Activated B cell treated with CpG ODN at 0.5 μM for 24 hours (primary cell): Measurements from ENCODE around the gene PCNT. TPM values are rescaled to one million over a fixed set of nuclear protein-coding genes. Genes with fewer than 3 reads are reported as not detected.
A peak's percentile ranks its signal among the peaks of the same experiment; 100 is the strongest.
"Not testable (repeated sequence)": the region's sequence is repeated elsewhere in the genome, so short reads cannot be mapped to it uniquely, and the experiment has no call there.

Experiments used
- ATAC-seq: fragments of 200-7000 bp; cut with Tn5 transposase; one replicate; pipeline ENCODE4 v1.10.0; 2021; ENCODE audit warnings: low read depth, mild to moderate bottlenecking, moderate library complexity
- CTCF ChIA-PET: fragments of 350-600 bp; sonication (Branson Sonifier 250); formaldehyde crosslinking; loops from one replicate; lab custom pipeline; 2021; ENCODE audit warnings: antibody characterized with exemption; lab: Charles Lee
- POLR2A ChIA-PET: fragments of 350-600 bp; sonication (Branson Sonifier 250); formaldehyde crosslinking; loops from one replicate; lab custom pipeline; 2021; ENCODE audit warnings: antibody characterized with exemption; lab: Charles Lee
- DNase-seq: peaks from one replicate; pipeline ENCODE4 v3.0.0; 2022
- H3K27ac Mint-ChIP-seq: one replicate; pipeline ENCODE4 v1.8.0; 2020; ENCODE audit warnings: mixed read lengths
- H3K27me3 Mint-ChIP-seq: one replicate; pipeline ENCODE4 v1.8.0; 2021; ENCODE audit warnings: mixed read lengths
- H3K36me3 Mint-ChIP-seq: one replicate; pipeline ENCODE4 v1.8.0; 2021; ENCODE audit warnings: low read depth, mixed read lengths
- H3K4me1 Mint-ChIP-seq: one replicate; pipeline ENCODE4 v1.8.0; 2021; ENCODE audit warnings: mixed read lengths
- H3K4me3 Mint-ChIP-seq: one replicate; pipeline ENCODE4 v1.8.0; 2020; ENCODE audit warnings: mild to moderate bottlenecking, mixed read lengths
- H3K9me3 Mint-ChIP-seq: one replicate; pipeline ENCODE4 v1.8.0; 2020; ENCODE audit warnings: mixed read lengths
- CTCF ChIP-seq: fragments of 200-600 bp; IDR thresholded peaks from one replicate; pipeline ENCODE4 v1.8.0; 2022; ENCODE audit warnings: antibody characterized with exemption, mild to moderate bottlenecking
- intact Hi-C: fragments of 100-400 bp; cut with micrococcal nuclease; formaldehyde crosslinking; loops from one replicate; pipeline ENCODE4 v1.15.1; 2024
- total RNA-seq: library from RNA; stranded (reverse); gene quantifications from 2 replicates; pipeline ENCODE4 v1.2.3, GENCODE V29; 2022

The PCNT gene
- total RNA-seq, 1 donor from 2014 or later, result 39.7 TPM

- H3K4me3 Mint-ChIP-seq, result peak overlapping the region; percentile 85
- H3K27me3 Mint-ChIP-seq, result no peaks in the 10 kb centered on the region
- H3K9me3 Mint-ChIP-seq, result no peaks in the 10 kb centered on the region
- H3K4me1 Mint-ChIP-seq, result peaks cover 25% of the 10 kb centered on the region
- peaks cover 16% of the 10 kb centered on the region for H3K36me3 Mint-ChIP-seq
- intact Hi-C loops, result loop anchor here (2.0 to 10.0 kb wide), 3 partner anchors 46 to 897 kb away; partner anchors contain the start of gene LSS
- ATAC-seq (no peak), DNase-seq (no peak)
- ChIA-PET CTCF (no interaction called here), POLR2A (interaction anchor here (1.1 to 1.4 kb wide), 2 partner anchors 44 to 177 kb away, joined by 4 to 9 read pairs; partner anchors contain the start of gene PRMT2)
- no peak for TF ChIP-seq CTCF
- no peak overlapping the region for H3K27ac Mint-ChIP-seq
Observed at GRCh38 chr21:46459024-46459355, 135.0 kb downstream of the PCNT start.

DNA sequence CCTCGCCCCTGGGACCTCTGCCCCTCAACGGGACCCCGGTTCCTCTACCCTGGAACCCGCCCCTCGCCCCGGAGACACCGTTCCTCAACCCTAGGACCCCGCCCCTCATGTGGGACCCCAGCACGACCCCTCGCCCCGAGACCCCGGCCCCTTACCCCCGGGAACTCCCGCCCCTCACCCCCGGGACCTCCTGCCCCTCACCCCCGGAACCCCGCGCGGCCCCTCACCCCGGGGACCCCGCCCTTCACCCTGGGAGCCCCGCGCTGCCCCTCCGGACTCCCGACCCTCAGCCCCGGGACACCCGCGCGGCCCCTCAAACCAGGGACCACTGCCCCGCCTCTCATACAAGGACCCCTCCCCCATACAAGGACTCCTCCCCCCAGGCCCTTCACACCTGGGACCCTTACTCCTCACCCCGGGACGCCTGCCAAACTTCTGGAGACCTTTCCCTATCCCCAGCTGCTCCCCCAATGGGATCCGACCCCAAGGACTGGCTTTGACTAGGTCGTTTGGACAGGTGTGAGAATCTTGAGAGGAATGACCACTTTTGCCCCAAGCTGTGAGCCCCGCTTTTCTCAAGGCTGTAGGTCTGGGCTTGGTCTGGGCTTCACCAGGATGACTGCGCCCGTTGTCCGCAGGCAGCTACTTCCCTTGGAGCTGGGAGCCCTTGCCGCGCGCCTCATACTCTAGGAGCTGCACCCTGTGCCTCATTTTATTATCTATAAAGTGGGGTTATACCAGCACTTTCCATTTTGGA is 135.6 kb downstream of the PCNT start:
- POLR2A ChIA-PET, result interaction anchor here (0.6 to 1.4 kb wide), 5 partner anchors 22 to 198 kb away, joined by 3 to 9 read pairs (median 4); partner anchors contain the start of gene PRMT2

DNA sequence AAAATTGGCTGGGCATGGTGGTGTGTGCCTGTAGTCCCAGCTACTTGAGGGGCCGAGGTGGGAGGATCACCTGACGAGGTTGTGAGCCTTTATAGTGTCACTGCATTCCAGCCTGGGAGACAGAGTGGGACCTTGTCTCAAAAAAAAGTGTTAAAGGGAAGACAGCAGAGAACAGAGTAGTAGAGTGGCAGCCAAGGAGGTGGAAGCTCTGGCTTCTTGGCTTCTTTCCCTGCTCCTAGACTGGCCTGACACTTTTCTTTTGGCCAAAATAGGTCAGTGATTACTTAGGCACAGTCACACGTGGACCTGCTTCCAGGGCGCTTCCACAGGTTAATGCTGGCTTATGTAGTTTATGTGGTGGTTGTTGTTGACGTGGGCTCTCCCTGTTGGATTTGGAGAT is 138.0 kb downstream of the PCNT start:
- POLR2A ChIA-PET, result no interaction called here
- Mint-ChIP-seq H3K27ac (peak overlapping the region; percentile 59), H3K27me3 (no peaks in the 10 kb centered on the region), H3K9me3 (no peaks in the 10 kb centered on the region), H3K4me3 (no peak overlapping the region), H3K36me3 (peaks cover 19% of the 10 kb centered on the region), H3K4me1 (peaks cover 16% of the 10 kb centered on the region)
- TF ChIP-seq CTCF, result no peak
- intact Hi-C loops, result no loop called here
- DNase-seq, result no peak
- ATAC-seq, result no peak
- CTCF ChIA-PET, result no interaction called here

More for the DNA sequence above, 135.6 kb downstream of the PCNT start:
- Mint-ChIP-seq H3K4me1 (peaks cover 25% of the 10 kb centered on the region), H3K27me3 (no peaks in the 10 kb centered on the region), H3K27ac (peak overlapping the region; percentile 72), H3K9me3 (no peaks in the 10 kb centered on the region), H3K36me3 (peaks cover 16% of the 10 kb centered on the region), H3K4me3 (peak overlapping the region; percentile 85)
- ATAC-seq, result no peak
- intact Hi-C loops, result loop anchor here (2.0 to 10.0 kb wide), 3 partner anchors 45 to 897 kb away; partner anchors contain the start of gene LSS
- CTCF ChIA-PET, result no interaction called here
- DNase-seq, result peak; percentile 20
- TF ChIP-seq CTCF, result no peak

GRCh38 chr21:46465153-46465552 is 141.2 kb downstream of the PCNT start:
- H3K4me3 Mint-ChIP-seq, intact Hi-C loops, CTCF ChIA-PET, H3K27ac Mint-ChIP-seq, H3K9me3 Mint-ChIP-seq, DNase-seq, ATAC-seq, POLR2A ChIA-PET, H3K4me1 Mint-ChIP-seq, H3K27me3 Mint-ChIP-seq: not testable (repeated sequence)
- H3K36me3 Mint-ChIP-seq, result peaks cover 19% of the 10 kb centered on the region

- H3K36me3 Mint-ChIP-seq, result peaks cover 19% of the 10 kb centered on the region
- ATAC-seq (no peak), DNase-seq (no peak)
- ChIA-PET POLR2A (no interaction called here), CTCF (no interaction called here)
- H3K4me3 Mint-ChIP-seq, result no peak overlapping the region
- no peak for TF ChIP-seq CTCF
- intact Hi-C loops, result no loop called here
- H3K27ac Mint-ChIP-seq, result no peak overlapping the region
- H3K27me3 Mint-ChIP-seq, result no peaks in the 10 kb centered on the region
- no peaks in the 10 kb centered on the region for H3K9me3 Mint-ChIP-seq
- H3K4me1 Mint-ChIP-seq, result no peaks in the 10 kb centered on the region
Observed at GRCh38 chr21:46465651-46466050, 141.7 kb downstream of the PCNT start.
